ENCODE data around the gene ASXL3.

- TF ChIP-seq EZH2 (IDR thresholded peaks at IDR 0.05; ENCODE audit: borderline replicate concordance, low read depth, low read length, severe bottlenecking) (no peak), MYC (IDR thresholded peaks at IDR 0.05; ENCODE audit: low read depth, low read length) (no peak), CTCF (IDR thresholded peaks at IDR 0.05; ENCODE audit: extremely low read depth in 1 of 2, insufficient read depth in 1 of 2, low read depth in 1 of 2, low read length in 2 of 2) (no peak), POLR2AphosphoS5 (IDR thresholded peaks at IDR 0.05; ENCODE audit: insufficient read depth, low read depth, low read length) (no peak), POLR2A (IDR thresholded peaks at IDR 0.05; ENCODE audit: low read depth, low read length) (no peak), JUN (IDR thresholded peaks at IDR 0.05; ENCODE audit: borderline replicate concordance, insufficient read depth, insufficient read length, low read depth) (no peak), MAX (IDR thresholded peaks at IDR 0.05; ENCODE audit: insufficient read depth, insufficient read length) (no peak), GATA2 (IDR thresholded peaks at IDR 0.05; ENCODE audit: insufficient read depth, insufficient read length, low read depth, low read length) (no peak)
Observed at GRCh38 chr18:33711514-33711913, 133.5 kb downstream of the ASXL3 start.
